ENCODE measurements around the gene FIBP. TPM values are rescaled to one million over a fixed set of nuclear protein-coding genes. Genes with fewer than 3 reads are reported as not detected.
A peak's percentile ranks its signal among the peaks of the same experiment; 100 is the strongest.

Gene FIBP
- total and polyA plus RNA-seq, 9 donors, result 32.5 to 74.2 (median 44.2) TPM

- Histone ChIP-seq H3K9me3 (no peaks in the 10 kb centered on the region), H3K27me3 (no peaks in the 10 kb centered on the region), H3K36me3 (no peaks in the 10 kb centered on the region), H3K4me1 (ENCODE audit: insufficient read depth) (peaks cover 2% of the 10 kb centered on the region), H3K4me3 (peak overlapping the region; percentile 78), H3K27ac (peak overlapping the region in 1 of 2 donors; percentile 90)
- DNase-seq, result peak in 3 of 5 donors; percentile 27 to 58 (median 44)
- TF ChIP-seq POLR2A (IDR thresholded peaks at IDR 0.05) (no peak), EP300 (IDR thresholded peaks at IDR 0.05) (no peak)
- TF ChIP-seq, protein P1, sequence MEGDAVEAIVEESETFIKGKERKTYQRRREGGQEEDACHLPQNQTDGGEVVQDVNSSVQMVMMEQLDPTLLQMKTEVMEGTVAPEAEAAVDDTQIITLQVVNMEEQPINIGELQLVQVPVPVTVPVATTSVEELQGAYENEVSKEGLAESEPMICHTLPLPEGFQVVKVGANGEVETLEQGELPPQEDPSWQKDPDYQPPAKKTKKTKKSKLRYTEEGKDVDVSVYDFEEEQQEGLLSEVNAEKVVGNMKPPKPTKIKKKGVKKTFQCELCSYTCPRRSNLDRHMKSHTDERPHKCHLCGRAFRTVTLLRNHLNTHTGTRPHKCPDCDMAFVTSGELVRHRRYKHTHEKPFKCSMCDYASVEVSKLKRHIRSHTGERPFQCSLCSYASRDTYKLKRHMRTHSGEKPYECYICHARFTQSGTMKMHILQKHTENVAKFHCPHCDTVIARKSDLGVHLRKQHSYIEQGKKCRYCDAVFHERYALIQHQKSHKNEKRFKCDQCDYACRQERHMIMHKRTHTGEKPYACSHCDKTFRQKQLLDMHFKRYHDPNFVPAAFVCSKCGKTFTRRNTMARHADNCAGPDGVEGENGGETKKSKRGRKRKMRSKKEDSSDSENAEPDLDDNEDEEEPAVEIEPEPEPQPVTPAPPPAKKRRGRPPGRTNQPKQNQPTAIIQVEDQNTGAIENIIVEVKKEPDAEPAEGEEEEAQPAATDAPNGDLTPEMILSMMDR (IDR thresholded peaks at IDR 0.05), result no peak
- intact Hi-C loops (cut with DNase I), result no loop called here
- WGBS, 3 donors, result 70 to 79% (median 76%) methylated on average over 13 of the region's 13 CpGs
These were observed 26.6 kb downstream of the FIBP start for GRCh38 chr11:65861533-65862183.

- intact Hi-C loops (cut with DNase I), result no loop called here
- H3K27ac ChIP-seq, result peak overlapping the region; percentile 82 to 90
- H3K4me3 ChIP-seq, result peak overlapping the region; percentile 78
- H3K27me3 ChIP-seq, result no peaks in the 10 kb centered on the region
- 4 to 8% (median 6%) methylated on average over 14 of the region's 14 CpGs for WGBS, 3 donors
- no peaks in the 10 kb centered on the region for H3K36me3 ChIP-seq
- H3K9me3 ChIP-seq, result no peaks in the 10 kb centered on the region
- TF ChIP-seq EP300 (IDR thresholded peaks at IDR 0.05) (no peak), POLR2A (IDR thresholded peaks at IDR 0.05) (no peak)
- TF ChIP-seq, protein P1 (IDR thresholded peaks at IDR 0.05), result no peak
- peaks cover 3% of the 10 kb centered on the region for H3K4me1 ChIP-seq (ENCODE audit: insufficient read depth)
- DNase-seq, result peak in 1 of 5 donors; percentile 49
These were observed 27.1 kb downstream of the FIBP start for GRCh38 chr11:65861165-65861505.

DNA sequence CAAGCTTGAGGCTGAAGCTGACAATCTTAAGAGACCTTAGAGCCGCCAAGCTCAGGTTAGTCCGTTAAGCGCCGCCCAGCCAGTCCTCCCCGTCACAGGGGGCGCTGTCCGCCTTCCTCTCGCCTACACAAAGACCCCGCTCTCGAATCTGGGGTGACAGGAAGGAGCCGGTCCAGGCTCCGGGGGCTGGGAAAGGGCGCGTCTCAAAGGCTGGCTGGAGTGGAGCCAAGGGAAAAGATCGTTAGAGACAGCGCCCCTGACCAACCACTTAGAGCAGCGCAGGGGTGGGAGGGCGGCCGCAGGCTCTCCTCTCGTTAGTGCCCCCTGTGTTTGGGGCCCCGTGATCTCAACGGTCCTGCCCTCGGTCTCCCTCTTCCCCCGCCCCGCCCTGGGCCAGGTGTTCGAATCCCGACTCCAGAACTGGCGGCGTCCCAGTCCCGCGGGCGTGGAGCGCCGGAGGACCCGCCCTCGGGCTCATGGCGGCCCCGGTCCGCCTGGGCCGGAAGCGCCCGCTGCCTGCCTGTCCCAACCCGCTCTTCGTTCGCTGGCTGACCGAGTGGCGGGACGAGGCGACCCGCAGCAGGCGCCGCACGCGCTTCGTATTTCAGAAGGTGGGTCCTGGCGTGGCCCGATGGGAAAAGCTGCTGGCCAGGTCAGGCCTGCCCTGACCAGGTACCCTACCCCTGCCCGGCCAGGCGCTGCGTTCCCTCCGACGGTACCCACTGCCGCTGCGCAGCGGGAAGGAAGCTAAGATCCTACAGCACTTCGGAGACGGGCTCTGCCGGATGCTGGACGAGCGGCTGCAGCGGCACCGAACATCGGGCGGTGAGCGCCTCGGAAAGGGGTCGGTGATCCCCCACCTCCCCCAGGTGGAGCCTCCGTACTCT is 27.8 kb downstream of the FIBP start, which contains the start of gene MUS81:
TSS of gene MUS81 (plus strand) at position 156 of the 887 bp plus-strand sequence. CDS start at position 477, 321 bp downstream.
- H3K27me3 ChIP-seq, result no peaks in the 10 kb centered on the region
- H3K4me1 ChIP-seq (ENCODE audit: insufficient read depth), result peaks cover 4% of the 10 kb centered on the region
- peak; percentile 64 for TF ChIP-seq POLR2A (IDR thresholded peaks at IDR 0.05)
- no peak for TF ChIP-seq EP300 (IDR thresholded peaks at IDR 0.05)
- TF ChIP-seq, protein P1 (IDR thresholded peaks at IDR 0.05), result peak; percentile 90 to 95 (median 94)
- DNase-seq, result peak; percentile 97 to 99 (median 98)
- H3K27ac ChIP-seq, result peak within 1 kb of the TSS; percentile 82 to 90
- 1% methylated on average over 77 to 78 of the region's 78 CpGs for whole genome bisulfite sequencing, 3 donors
- H3K9me3 ChIP-seq, result no peaks in the 10 kb centered on the region
- intact Hi-C loops (cut with DNase I), result no loop called here
- H3K4me3 ChIP-seq, result peak within 1 kb of the TSS; percentile 78
- no peaks in the 10 kb centered on the region for H3K36me3 ChIP-seq

DNA sequence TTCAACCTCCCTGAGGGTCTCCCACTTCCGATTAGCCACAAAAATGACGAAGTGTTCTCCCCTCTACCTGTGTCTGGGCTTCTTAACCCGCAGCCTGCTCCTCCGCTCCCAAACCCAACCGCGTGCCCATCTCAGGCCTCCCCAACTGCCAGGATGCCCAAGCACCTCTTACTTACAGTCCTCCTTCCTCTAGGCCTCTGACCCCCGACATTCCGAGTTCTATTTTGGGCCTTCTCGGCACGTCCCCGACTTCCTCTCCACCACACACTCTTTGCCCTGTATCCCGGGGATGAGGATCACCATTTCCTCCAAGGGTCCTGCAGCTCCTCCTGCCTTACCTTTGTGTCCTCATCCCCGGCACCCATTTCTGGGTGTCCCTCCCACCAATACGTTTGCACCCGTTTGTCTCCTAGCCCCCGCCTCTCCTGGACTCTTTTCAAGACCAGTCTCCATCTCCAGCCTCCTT is 28.4 kb downstream of the FIBP start:
- TF ChIP-seq EP300 (IDR thresholded peaks at IDR 0.05) (no peak), POLR2A (IDR thresholded peaks at IDR 0.05) (no peak)
- TF ChIP-seq, protein P1 (IDR thresholded peaks at IDR 0.05), result no peak
- no peaks in the 10 kb centered on the region for H3K36me3 ChIP-seq
- 0 to 1% (median 0%) methylated on average over 16 of the region's 16 CpGs for WGBS, 3 donors
- no peak for DNase-seq
- peak overlapping the region; percentile 82 to 90 for H3K27ac ChIP-seq
- peak overlapping the region; percentile 78 for H3K4me3 ChIP-seq
- H3K4me1 ChIP-seq (ENCODE audit: insufficient read depth), result peaks cover 4% of the 10 kb centered on the region
- no peaks in the 10 kb centered on the region for H3K9me3 ChIP-seq
- no peaks in the 10 kb centered on the region for H3K27me3 ChIP-seq
- intact Hi-C loops (cut with DNase I), result no loop called here

All from ovary (tissue), 9 donors.